Activated CD8-positive, alpha-beta memory T cell treated with anti-CD3 and anti-CD28 coated beads for 4 hours (primary cell): ENCODE measurements around the gene CDK14.
"Not testable (repeated sequence)": the region's sequence is repeated elsewhere in the genome, so short reads cannot be mapped to it uniquely, and the experiment has no call there.

Experiments used
- DNase-seq, 2 donors: peaks; one replicate each; pipeline ENCODE4 v3.0.0-alpha.2; 2020; ENCODE audit warnings: low read depth in 2 of 2

The CDK14 gene

DNA sequence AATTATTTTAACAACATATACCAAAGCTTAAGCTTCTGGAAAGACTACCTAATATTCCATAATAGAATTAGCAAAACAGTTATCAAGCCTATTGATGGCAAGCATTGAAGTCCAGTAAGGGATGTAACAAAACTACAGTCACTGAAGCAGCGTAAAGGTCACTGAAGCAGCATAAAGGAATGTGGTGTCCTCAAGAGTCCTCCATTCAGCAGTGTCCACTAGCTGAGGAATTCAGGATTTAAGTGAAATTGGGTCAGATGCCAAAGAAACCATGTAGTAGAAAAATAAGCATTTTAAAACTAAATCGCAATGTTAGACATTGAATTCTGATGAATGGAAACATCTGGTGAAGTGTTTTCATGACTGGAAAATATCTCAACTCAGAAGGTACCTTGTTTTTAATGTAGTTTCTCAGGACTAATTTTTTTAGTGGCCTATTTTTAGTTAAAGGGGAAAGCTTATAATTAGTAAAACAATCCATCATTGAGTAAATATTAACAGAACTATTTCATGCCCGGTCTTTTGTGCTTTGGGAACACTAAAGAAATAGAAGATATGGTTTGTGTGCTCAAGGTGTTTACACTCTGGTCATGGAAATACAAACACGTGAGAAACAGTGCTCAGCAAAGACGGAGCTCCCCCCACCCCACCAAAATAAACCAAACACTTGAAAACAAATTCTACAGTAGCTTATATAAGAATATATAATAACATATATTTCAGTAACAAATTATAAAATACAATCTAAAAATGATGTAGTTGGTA, 121.4 kb downstream of the CDK14 start:
- DNase-seq, result no peak

GRCh38 chr7:90719155-90719554, 123.0 kb downstream of the CDK14 start:
- no peak for DNase-seq

DNA sequence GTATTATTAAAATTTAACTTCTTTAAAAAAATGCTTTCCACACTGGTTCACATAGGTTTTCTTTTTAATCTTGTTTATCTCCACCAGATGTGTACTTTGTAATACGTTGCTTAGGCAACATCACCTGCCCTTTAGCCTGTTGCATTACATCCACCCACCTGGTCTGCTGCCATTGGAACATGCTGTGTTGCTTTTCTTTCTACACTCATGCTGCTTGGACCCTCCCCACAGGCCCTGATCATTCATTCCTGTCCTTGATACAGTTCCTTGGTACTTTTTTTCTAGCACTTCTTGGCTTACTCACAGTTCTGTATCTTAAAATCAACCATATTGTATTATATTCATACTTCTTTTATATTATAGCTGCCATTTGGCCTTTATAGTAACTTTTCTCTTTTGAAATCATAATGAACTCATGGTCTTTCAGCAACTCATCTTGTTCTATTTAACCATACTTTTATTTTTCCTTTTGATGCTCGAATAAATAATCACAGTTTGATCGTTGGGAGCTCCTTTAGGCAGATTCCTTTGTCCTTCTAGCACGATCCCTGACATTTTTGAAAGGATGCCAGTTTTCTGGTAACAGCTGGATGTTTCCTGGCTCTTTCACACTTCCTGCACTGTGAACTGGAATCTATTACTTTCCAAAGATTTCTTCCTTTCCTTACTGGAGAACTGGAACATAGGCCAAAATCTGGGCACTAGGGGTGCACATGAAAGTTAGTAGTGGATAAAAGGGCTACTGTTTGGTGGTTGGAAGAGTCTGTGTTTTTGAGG, 125.1 kb downstream of the CDK14 start:
- DNase-seq, result no peak

DNA sequence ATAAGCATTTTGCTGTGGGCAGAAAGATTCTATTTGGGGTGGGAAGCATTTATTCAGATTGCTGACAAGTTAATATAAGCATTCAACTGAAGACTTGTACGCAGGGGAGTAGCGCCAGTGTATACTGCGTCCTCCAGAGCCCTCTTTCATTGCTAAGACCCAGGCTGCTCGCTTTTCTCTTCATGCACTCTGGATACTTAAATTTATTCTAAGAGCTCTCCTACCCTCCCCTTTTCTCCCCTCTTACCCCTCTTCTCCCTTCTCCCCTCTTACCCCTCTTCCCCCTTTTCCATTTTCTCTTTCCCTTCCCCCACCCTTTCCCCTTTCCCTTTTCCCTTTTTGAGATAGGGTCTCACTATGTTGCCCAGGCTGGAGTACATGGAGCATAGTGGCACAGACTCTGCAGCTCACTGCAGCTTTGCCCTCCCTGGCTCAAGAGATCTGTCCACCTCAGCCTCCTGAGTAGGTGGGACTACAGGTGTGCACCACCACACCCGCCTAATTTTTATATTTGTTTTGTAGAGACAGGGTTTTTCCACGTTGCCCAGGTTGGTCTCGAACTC, 125.8 kb downstream of the CDK14 start:
- DNase-seq, result no peak

GRCh38 chr7:90723233-90723632, 127.1 kb downstream of the CDK14 start:
- no peak for DNase-seq

GRCh38 chr7:90723866-90724265, 127.7 kb downstream of the CDK14 start:
- DNase-seq, result no peak

DNA sequence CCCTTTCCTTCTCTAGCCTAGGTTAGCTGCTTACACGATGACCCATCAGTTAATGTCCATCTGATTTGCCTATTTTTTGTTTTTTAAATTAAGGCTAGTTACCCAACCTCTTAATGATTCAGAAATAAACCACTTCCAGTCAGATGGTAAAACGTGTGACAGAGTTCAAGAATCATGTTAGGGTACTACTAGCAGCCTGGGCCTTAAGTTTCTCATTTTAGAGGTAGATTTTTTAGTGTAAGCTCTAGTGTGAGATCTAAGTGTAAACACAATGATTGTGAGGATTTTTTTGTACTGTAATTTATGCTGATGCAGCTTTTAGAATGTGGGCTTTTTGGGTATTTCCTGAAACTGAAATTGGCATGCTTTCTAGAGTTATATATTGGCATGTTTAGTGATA, 130.0 kb downstream of the CDK14 start:
- no peak for DNase-seq

DNA sequence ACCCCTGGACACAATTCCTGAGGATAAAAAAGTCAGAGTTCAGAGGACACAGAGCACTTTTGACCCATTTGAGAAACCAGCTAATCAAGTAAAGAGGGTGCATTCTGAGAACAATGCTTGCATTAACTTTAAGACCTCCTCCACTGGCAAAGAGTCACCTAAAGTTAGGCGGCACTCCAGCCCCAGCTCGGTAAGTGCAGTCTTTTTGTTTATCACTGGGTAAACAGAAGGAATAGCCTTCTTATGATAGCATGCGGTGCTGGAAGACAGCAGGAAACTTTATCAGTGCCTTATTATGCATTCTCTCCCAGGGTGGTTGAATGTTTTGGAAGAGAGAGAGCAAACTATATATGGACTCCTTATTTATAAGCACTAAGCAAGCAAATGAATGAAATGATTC, 130.5 kb downstream of the CDK14 start:
- DNase-seq, result no peak

DNA sequence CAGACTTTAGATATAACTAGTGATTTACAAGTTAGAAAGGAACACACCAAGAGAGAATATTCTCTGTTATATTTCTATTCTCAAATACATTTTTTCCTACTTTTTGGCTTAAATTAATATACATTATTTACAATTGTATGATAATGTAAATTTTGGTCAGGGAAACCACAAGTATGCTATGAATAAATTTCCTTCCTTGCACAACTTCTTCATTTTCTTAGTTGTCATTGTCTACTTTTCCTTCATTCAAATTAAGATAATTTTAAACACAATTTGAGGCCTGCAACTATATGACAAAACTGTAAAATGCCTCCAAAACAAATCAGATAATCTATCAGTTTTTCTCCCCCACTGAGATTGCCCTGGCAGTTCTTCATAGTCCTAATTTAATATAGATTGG, 131.3 kb downstream of the CDK14 start:
- DNase-seq, result no peak

DNA sequence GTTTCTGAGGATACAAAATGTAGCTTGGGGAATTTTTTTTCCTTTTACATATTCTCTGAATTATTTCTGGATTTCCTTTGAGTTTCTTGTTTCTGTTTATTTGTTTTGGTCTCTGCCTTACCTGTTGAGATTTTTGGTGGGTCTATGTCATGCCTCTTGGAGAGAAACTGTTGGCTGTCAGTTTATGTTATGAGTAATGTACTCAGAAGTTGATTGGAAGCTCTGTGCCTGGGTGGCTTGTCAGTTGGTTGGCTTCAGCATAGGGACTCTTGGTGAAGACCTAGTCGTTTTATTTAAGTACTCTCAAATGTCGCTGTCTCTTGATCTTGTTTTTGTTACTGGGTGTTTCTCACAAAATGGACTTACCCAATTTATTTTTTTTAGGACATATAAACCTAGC, 132.4 kb downstream of the CDK14 start:
- no peak for DNase-seq

GRCh38 chr7:90735611-90736280, 139.6 kb downstream of the CDK14 start:
- not testable (repeated sequence) for DNase-seq

DNA sequence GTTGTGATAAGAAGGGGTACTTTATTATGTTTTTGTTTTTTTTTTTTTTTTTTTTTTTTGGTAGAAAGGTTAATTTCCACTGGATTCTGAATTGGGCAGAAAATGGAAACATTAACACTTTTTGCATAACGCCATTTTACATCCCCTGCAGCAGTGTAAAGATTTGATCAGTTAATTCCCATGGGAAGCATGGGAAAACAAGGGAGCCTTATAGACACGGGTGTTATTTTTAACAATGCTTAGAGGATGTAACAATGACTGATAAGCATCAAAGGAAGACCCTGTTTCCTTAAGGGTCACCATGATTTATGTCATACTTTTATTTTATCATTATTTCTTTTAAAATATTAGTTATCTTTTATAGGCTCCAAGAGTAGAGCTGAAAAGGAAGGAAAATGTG, 140.2 kb downstream of the CDK14 start:
- DNase-seq, result no peak

- no peak for DNase-seq
Measured at GRCh38 chr7:90736968-90737939, 141.1 kb downstream of the CDK14 start.

DNA sequence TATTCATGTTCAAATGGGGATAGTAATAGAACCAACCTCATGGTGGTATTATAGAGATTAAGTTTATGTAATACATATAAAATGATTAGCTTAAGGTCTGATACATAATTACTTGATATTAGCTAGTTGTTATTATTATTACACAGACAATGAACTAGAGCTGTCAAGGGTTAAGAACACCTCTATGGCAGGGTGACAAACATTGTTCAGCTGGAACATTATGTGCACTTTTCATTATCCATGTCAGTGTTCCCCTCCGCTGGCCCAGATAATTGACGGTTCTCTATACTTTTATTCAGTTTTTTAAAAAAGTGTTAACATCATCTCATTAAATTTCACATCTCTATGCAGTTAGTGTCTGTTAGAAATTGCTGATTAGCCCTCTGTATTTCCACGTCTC, 142.1 kb downstream of the CDK14 start:
- DNase-seq, result no peak

DNA sequence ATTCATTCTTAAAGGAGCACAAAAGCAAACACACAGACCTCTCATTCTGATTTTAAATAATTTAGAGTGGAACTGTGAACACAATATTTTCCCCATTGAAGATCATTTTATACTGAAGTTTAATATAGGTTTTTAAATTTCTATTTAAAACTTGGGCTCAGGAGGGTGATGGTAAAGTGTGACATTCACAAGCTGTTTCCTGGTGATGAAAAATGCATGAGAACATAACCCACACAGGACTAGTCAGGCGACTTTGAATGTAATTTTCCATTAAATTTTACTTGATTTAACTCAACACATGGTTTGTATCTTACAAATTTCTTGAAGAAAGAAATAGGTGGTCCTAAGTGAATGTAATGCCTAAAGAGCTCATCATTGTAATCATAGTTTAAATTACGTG, 143.6 kb downstream of the CDK14 start:
- no peak for DNase-seq

- no peak for DNase-seq
Measured at GRCh38 chr7:90740386-90740785, 144.3 kb downstream of the CDK14 start.

GRCh38 chr7:90743626-90744025, 147.5 kb downstream of the CDK14 start:
- DNase-seq, result no peak

- no peak for DNase-seq
Measured at GRCh38 chr7:90747516-90747915, 151.4 kb downstream of the CDK14 start.

- DNase-seq, result no peak
Measured at GRCh38 chr7:90749262-90749661, 153.1 kb downstream of the CDK14 start.

- no peak for DNase-seq
Measured at GRCh38 chr7:90749774-90750173, 153.7 kb downstream of the CDK14 start.

GRCh38 chr7:90751595-90751994, 155.5 kb downstream of the CDK14 start:
- no peak for DNase-seq
